GM12878 (cell line): ENCODE measurements around the gene ZNF629. TPM values are rescaled to one million over a fixed set of nuclear protein-coding genes. Genes with fewer than 3 reads are reported as not detected.
A peak's percentile ranks its signal among the peaks of the same experiment; 100 is the strongest.

ENCODE experiments used
- ATF7 ChIP-seq: fragments of 450-650 bp; IDR thresholded peaks from 2 replicates; pipeline ENCODE4 v1.6.1; 2016; ENCODE audit warnings: low read depth, mild to moderate bottlenecking
- CBFB ChIP-seq: IDR thresholded peaks from 2 replicates; pipeline ENCODE4 v1.6.1; 2016; ENCODE audit warnings: antibody characterized with exemption, low read depth
- CHD4 ChIP-seq: fragments of 200-600 bp; sonication (generic); IDR thresholded peaks from 2 replicates; pipeline ENCODE4 v1.6.1; 2016; ENCODE audit warnings: mild to moderate bottlenecking
- CREB1 ChIP-seq: IDR thresholded peaks from 2 replicates; pipeline ENCODE4 v1.6.1; 2012; ENCODE audit warnings: low read depth, mild to moderate bottlenecking, inconsistent platforms
- ESRRA ChIP-seq: IDR thresholded peaks from 2 replicates; pipeline ENCODE4 v1.6.1; 2012; ENCODE audit warnings: mild to moderate bottlenecking, low read length, improper control_type of control experiment
- FOS ChIP-seq: IDR thresholded peaks from 3 replicates; pipeline ENCODE4 v1.6.1; 2011; ENCODE audit warnings: borderline replicate concordance; ENCODE audit not compliant: insufficient read length; ENCODE audit errors: extremely low read depth
- FOXM1 ChIP-seq: IDR thresholded peaks from 2 replicates; pipeline ENCODE4 v1.6.1; 2012; ENCODE audit warnings: low read depth, mild to moderate bottlenecking, inconsistent platforms, low read length, moderate library complexity
- GATAD2B ChIP-seq: fragments of 450-650 bp; conservative IDR thresholded peaks from 2 replicates; pipeline ENCODE4 v1.6.1; 2017; ENCODE audit warnings: low read depth, mild to moderate bottlenecking, moderate library complexity
- MTA2 ChIP-seq: fragments of 450-650 bp; IDR thresholded peaks from 2 replicates; pipeline ENCODE4 v1.6.1; 2016; ENCODE audit warnings: low read depth, mild to moderate bottlenecking, moderate library complexity
- NFIC ChIP-seq: IDR thresholded peaks from 2 replicates; pipeline ENCODE4 v1.6.1; 2012; ENCODE audit warnings: low read depth, mild to moderate bottlenecking, inconsistent platforms, low read length, moderate library complexity
- NFXL1 ChIP-seq: fragments of 450-650 bp; IDR thresholded peaks from 2 replicates; pipeline ENCODE4 v1.6.1; 2017; ENCODE audit warnings: antibody characterized with exemption, mild to moderate bottlenecking, borderline replicate concordance
- POLR2A ChIP-seq: IDR thresholded peaks from 2 replicates; pipeline ENCODE4 v1.6.1; 2011; ENCODE audit warnings: low read depth, mild to moderate bottlenecking, low read length
- SREBF1 ChIP-seq: IDR thresholded peaks from 2 replicates; pipeline ENCODE4 v1.6.1; 2012; ENCODE audit warnings: mild to moderate bottlenecking, low read length
- STAT1 ChIP-seq: fragments of 450-650 bp; conservative IDR thresholded peaks from 2 replicates; pipeline ENCODE4 v1.6.1; 2014; ENCODE audit warnings: antibody characterized with exemption, mild to moderate bottlenecking
- STAT3 ChIP-seq: IDR thresholded peaks from 2 replicates; pipeline ENCODE4 v1.6.1; 2011; ENCODE audit warnings: low read depth, low read length, improper control_type of control experiment
- SUZ12 ChIP-seq: fragments of 200-600 bp; sonication (generic); IDR thresholded peaks from one replicate; pipeline ENCODE4 v1.6.1; 2018; ENCODE audit warnings: antibody characterized with exemption, mild to moderate bottlenecking; ENCODE audit not compliant: unreplicated experiment
- TCF12 ChIP-seq: IDR thresholded peaks from 2 replicates; pipeline ENCODE4 v1.6.1; 2011; ENCODE audit warnings: low read depth, mild to moderate bottlenecking, low read length
- TCF3 ChIP-seq: IDR thresholded peaks from 2 replicates; pipeline ENCODE4 v1.6.1; 2012; ENCODE audit warnings: low read depth, mild to moderate bottlenecking, low read length, borderline replicate concordance; ENCODE audit not compliant: insufficient read depth
- polyA plus RNA-seq, 11 experiments: library from polyadenylated mRNA; depleted of rRNA in 4 of 11; unstranded in 6 of 11; stranded (reverse) in 5 of 11; fragments of >200 nt; fragmentation: Nextera tagmentation in 4 of 11; fragmentation: Illumina TruSeq in 1 of 11; extraction: Ambion mirVana in 4 of 11; extraction: Trizol in 1 of 11; gene quantifications; 1 replicate in 1 of 11; 2 replicates in 10 of 11; pipeline versions ENCODE4 v1.2.1 to v1.2.3, GENCODE V29; 2011 to 2016; ENCODE audit warnings: inconsistent platforms in 2 of 11, missing spikeins in 2 of 11, low read depth in 1 of 11
- total RNA-seq, 4 experiments: library from RNA; depleted of rRNA in 3 of 4; stranded (reverse); fragments of >200 nt in 3 of 4; fragmentation: Illumina TruSeq in 1 of 4; extraction: Trizol in 1 of 4; gene quantifications; 2 replicates each; pipeline versions ENCODE4 v1.2.1 to v1.2.3, GENCODE V29; 2013 to 2021
- TF ChIP-seq, protein P1 (sequence below), 3 experiments: IDR thresholded peaks in 2 of 3; conservative IDR thresholded peaks in 1 of 3; 2 replicates each; pipeline ENCODE4 v1.5.1; 2011; ENCODE audit warnings: low read depth in 3 of 3, low read length in 3 of 3, mild to moderate bottlenecking in 3 of 3, control low read depth in 2 of 3, moderate library complexity in 2 of 3, inconsistent platforms in 1 of 3, mixed read lengths in 1 of 3; ENCODE audit not compliant: control insufficient read depth in 2 of 3, insufficient read depth in 1 of 3; ENCODE audit errors: extremely low read depth in 1 of 3
- TF ChIP-seq, protein P2 (sequence below): fragments of 450-650 bp; IDR thresholded peaks from 2 replicates; pipeline ENCODE4 v1.6.1; 2014; ENCODE audit warnings: mild to moderate bottlenecking
- TF ChIP-seq, protein P3 (sequence below): fragments of 450-650 bp; IDR thresholded peaks from 2 replicates; pipeline ENCODE4 v1.6.1; 2017; ENCODE audit warnings: low read depth, mild to moderate bottlenecking, moderate library complexity
- TF ChIP-seq, protein P4 (sequence below): fragments of 450-650 bp; formaldehyde crosslinking; IDR thresholded peaks from 2 replicates; pipeline ENCODE4 v1.5.0; 2022; ENCODE audit warnings: mild to moderate bottlenecking, missing genetic modification characterization

ZNF629 gene
- total and polyA plus RNA-seq, 10 of the 15 experiments (the other 5 are each of a cell fraction or from before 2014, with no cell fraction given) = 0.02 to 0.69 (median 0.40) TPM

DNA sequence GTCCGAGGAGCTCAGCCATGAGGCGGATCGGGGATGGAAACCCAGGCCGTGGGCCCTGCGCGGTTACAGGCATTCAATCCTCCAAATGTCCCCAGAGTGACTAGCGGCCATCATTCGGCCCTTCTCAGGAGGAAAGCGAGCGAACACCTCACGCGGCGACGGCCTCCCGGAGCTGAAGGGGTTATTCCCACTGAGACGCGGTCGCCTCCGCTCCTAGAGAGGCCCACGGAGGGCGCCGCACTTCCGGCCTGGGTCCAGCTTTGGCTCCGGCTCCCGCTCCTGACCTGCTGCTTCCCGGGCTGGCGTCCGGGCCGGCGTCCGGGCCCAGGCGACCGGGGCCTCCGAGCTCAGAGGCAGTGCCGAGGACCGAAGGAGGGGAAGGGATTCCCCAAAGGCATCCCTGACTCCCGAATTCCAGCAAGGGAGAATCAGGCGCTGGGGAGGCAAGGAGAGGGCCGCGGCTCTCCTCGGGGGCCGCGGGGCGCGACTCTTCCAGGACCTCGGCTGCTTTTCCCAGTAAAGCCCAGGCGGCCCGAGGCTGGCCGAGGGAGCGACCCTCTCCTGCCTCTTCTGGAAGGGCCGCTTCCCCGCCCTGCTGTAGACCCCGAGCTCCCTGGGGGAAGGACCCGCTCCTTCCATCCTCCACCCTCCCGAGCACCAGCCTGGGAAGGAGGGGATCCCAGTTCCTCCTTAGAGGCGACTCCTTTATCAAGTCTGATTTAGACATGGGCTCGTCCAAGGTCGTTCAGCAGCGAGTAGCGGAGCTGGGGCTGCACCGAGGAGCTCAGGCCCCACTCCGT lies 18.6 kb upstream of the ZNF629 start (continued):
- TF ChIP-seq, protein P1, sequence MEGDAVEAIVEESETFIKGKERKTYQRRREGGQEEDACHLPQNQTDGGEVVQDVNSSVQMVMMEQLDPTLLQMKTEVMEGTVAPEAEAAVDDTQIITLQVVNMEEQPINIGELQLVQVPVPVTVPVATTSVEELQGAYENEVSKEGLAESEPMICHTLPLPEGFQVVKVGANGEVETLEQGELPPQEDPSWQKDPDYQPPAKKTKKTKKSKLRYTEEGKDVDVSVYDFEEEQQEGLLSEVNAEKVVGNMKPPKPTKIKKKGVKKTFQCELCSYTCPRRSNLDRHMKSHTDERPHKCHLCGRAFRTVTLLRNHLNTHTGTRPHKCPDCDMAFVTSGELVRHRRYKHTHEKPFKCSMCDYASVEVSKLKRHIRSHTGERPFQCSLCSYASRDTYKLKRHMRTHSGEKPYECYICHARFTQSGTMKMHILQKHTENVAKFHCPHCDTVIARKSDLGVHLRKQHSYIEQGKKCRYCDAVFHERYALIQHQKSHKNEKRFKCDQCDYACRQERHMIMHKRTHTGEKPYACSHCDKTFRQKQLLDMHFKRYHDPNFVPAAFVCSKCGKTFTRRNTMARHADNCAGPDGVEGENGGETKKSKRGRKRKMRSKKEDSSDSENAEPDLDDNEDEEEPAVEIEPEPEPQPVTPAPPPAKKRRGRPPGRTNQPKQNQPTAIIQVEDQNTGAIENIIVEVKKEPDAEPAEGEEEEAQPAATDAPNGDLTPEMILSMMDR (IDR thresholded peaks at IDR 0.05 in 2 of 3, conservative IDR thresholded peaks at IDR 0.05 in 1 of 3; ENCODE audit: control insufficient read depth in 2 of 3, extremely low read depth in 1 of 3, insufficient read depth in 1 of 3, low read depth in 3 of 3, low read length in 3 of 3) = no peak
- TF ChIP-seq FOS (no peak), POLR2A (peak; percentile 64), TCF12 (0 out of 2 replicates have a peak, but pooled peaks have one; percentile 50), CHD4 (no peak), STAT3 (no peak), MTA2 (no peak), FOXM1 (no peak), CREB1 (0 out of 2 replicates have a peak, but pooled peaks have one; percentile 38), NFIC (no peak), GATAD2B (peak; percentile 52; the same call in 1 of the 2 replicates), ATF7 (no peak), ESRRA (no peak), NFXL1 (no peak), STAT1 (no peak), SREBF1 (no peak), SUZ12 (no peak), TCF3 (no peak), CBFB (peak; percentile 60; the same call in 1 of the 2 replicates)
- TF ChIP-seq, protein P2, sequence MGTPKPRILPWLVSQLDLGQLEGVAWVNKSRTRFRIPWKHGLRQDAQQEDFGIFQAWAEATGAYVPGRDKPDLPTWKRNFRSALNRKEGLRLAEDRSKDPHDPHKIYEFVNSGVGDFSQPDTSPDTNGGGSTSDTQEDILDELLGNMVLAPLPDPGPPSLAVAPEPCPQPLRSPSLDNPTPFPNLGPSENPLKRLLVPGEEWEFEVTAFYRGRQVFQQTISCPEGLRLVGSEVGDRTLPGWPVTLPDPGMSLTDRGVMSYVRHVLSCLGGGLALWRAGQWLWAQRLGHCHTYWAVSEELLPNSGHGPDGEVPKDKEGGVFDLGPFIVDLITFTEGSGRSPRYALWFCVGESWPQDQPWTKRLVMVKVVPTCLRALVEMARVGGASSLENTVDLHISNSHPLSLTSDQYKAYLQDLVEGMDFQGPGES = no peak
- TF ChIP-seq, protein P3, sequence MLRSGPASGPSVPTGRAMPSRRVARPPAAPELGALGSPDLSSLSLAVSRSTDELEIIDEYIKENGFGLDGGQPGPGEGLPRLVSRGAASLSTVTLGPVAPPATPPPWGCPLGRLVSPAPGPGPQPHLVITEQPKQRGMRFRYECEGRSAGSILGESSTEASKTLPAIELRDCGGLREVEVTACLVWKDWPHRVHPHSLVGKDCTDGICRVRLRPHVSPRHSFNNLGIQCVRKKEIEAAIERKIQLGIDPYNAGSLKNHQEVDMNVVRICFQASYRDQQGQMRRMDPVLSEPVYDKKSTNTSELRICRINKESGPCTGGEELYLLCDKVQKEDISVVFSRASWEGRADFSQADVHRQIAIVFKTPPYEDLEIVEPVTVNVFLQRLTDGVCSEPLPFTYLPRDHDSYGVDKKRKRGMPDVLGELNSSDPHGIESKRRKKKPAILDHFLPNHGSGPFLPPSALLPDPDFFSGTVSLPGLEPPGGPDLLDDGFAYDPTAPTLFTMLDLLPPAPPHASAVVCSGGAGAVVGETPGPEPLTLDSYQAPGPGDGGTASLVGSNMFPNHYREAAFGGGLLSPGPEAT = no peak
- TF ChIP-seq, protein P4, sequence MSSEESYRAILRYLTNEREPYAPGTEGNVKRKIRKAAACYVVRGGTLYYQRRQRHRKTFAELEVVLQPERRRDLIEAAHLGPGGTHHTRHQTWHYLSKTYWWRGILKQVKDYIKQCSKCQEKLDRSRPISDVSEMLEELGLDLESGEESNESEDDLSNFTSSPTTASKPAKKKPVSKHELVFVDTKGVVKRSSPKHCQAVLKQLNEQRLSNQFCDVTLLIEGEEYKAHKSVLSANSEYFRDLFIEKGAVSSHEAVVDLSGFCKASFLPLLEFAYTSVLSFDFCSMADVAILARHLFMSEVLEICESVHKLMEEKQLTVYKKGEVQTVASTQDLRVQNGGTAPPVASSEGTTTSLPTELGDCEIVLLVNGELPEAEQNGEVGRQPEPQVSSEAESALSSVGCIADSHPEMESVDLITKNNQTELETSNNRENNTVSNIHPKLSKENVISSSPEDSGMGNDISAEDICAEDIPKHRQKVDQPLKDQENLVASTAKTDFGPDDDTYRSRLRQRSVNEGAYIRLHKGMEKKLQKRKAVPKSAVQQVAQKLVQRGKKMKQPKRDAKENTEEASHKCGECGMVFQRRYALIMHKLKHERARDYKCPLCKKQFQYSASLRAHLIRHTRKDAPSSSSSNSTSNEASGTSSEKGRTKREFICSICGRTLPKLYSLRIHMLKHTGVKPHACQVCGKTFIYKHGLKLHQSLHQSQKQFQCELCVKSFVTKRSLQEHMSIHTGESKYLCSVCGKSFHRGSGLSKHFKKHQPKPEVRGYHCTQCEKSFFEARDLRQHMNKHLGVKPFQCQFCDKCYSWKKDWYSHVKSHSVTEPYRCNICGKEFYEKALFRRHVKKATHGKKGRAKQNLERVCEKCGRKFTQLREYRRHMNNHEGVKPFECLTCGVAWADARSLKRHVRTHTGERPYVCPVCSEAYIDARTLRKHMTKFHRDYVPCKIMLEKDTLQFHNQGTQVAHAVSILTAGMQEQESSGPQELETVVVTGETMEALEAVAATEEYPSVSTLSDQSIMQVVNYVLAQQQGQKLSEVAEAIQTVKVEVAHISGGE = no peak
